ENCODE results near the gene CDH22. TPM values are rescaled to one million over a fixed set of nuclear protein-coding genes. Genes with fewer than 3 reads are reported as not detected.

Gene CDH22
- total and polyA plus RNA-seq, 2 donors: 0.04 to 0.21 TPM

GRCh38 chr20:46139266-46139889 lies 168.9 kb downstream of the CDH22 start:
- WGBS: 24% methylated on average over 8 of the region's 8 CpGs
- Histone ChIP-seq H3K36me3 (ENCODE audit: insufficient read depth) (no peaks in the 10 kb centered on the region), H3K27ac (ENCODE audit: low read depth) (no peak overlapping the region)

GRCh38 chr20:46137816-46138215 lies 170.5 kb downstream of the CDH22 start:
- H3K4me3 ChIP-seq (ENCODE audit: low read depth, low read length): no peak overlapping the region
- 79% methylated on average over 5 of the region's 5 CpGs for WGBS
- no peaks in the 10 kb centered on the region for H3K4me1 ChIP-seq (ENCODE audit: insufficient read depth)
- DNase-seq (ENCODE audit: extremely low spot score): no peak
- H3K27ac ChIP-seq (ENCODE audit: low read depth): no peak overlapping the region
- no peaks in the 10 kb centered on the region for H3K36me3 ChIP-seq (ENCODE audit: insufficient read depth)

More at GRCh38 chr20:46139266-46139889, 168.9 kb downstream of the CDH22 start:
- H3K4me1 ChIP-seq (ENCODE audit: insufficient read depth): no peaks in the 10 kb centered on the region
- peak; percentile 28 for DNase-seq (ENCODE audit: extremely low spot score)
- H3K4me3 ChIP-seq (ENCODE audit: low read depth, low read length): no peak overlapping the region

DNA sequence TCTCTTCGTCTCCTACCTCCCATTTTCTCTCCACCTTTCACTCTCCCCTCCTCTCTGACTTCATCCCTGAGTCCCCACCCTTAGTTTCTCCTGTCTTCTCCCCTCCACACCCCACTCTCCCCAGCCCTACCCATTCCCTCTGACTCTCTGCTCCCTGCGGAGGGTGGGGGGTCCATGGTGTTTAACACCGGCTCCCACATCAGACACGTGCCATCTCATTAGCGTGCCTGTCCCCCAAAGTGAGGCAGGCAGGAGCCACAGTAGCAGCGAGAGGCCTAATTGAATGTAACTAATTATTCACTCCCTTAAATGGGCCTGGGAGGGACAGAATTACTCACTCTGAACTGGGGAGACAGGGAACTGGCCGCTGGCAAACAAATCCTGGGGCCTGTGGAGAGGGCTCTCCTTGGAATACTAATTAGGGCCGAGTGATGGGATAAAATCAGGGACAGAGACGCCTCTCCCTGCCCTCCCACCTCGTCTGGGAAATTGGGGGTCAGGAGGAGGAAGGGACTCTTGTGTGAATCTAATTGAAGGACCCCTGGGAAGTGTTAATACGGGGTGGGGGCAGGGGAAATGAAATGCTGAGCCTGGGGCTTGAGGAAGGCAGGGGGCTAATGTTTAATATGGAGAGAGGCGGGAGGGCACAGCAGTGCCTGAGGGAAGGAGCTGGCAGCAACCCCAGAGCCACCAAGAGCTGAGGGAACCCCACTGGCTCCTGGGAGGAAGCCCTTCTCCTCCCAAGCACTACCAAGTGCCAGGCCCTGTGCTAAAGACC lies 172.3 kb downstream of the CDH22 start:
- Histone ChIP-seq H3K4me3 (ENCODE audit: low read depth, low read length) (no peak overlapping the region), H3K27ac (ENCODE audit: low read depth) (no peak overlapping the region), H3K36me3 (ENCODE audit: insufficient read depth) (no peaks in the 10 kb centered on the region), H3K4me1 (ENCODE audit: insufficient read depth) (no peaks in the 10 kb centered on the region)
- 22% methylated on average over 12 of the region's 12 CpGs for WGBS
- DNase-seq (ENCODE audit: extremely low spot score): no peak

GRCh38 chr20:46134716-46135115 lies 173.6 kb downstream of the CDH22 start:
- no peak overlapping the region for H3K27ac ChIP-seq (ENCODE audit: low read depth)
- WGBS: 76% methylated on average over 7 of the region's 7 CpGs
- DNase-seq (ENCODE audit: extremely low spot score): no peak
- no peak overlapping the region for H3K4me3 ChIP-seq (ENCODE audit: low read depth, low read length)
- H3K4me1 ChIP-seq (ENCODE audit: insufficient read depth): no peaks in the 10 kb centered on the region
- H3K36me3 ChIP-seq (ENCODE audit: insufficient read depth): no peaks in the 10 kb centered on the region

GRCh38 chr20:46133886-46134654 lies 174.2 kb downstream of the CDH22 start:
- Histone ChIP-seq H3K27ac (ENCODE audit: low read depth) (no peak overlapping the region), H3K36me3 (ENCODE audit: insufficient read depth) (no peaks in the 10 kb centered on the region), H3K4me1 (ENCODE audit: insufficient read depth) (no peaks in the 10 kb centered on the region), H3K4me3 (ENCODE audit: low read depth, low read length) (no peak overlapping the region)
- 75% methylated on average over 11 of the region's 11 CpGs for WGBS
- no peak for DNase-seq (ENCODE audit: extremely low spot score)

DNA sequence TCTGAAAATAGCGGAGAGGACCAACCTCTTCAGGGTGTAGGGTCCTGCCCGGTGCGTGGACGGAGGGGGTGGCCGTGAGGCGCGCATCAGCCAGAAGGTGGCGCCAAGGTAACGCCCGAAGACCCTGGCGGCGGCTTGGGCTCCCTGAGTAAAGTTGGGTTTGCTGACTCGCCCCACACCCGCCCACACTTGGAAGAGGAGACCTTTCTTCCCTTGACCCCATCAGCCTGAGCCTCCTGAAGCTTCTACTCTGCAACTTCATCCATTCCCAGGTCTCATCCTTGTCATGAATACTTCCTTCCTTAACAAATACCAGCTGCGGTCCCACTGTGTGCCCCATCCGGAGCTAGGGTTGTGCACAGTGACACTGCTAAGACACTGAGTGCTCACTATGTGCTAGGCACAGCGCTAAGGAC lies 175.6 kb downstream of the CDH22 start:
- whole genome bisulfite sequencing: 15% methylated on average over 17 of the region's 17 CpGs
- DNase-seq (ENCODE audit: extremely low spot score): no peak
- H3K27ac ChIP-seq (ENCODE audit: low read depth): no peak overlapping the region

DNA sequence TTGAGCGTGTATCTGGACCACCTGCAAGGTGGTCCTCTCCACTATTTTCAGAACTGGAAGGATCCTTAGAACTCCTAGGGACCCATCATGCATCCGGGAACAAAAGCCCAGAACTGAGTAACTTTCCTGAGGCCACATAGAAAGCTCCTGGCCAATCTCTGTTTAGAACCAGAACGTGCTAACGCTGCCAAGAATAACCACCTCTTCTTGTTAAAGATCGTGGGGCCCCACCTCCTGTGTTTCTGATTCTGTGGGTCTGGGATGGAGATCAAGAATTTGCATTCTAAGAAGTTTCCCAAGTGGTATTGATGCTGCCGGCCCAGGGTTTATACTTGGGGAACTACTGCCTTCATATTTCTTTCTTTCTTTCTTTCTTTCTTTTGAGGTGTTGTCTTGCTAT lies 176.9 kb downstream of the CDH22 start:
- WGBS: 33% methylated on average over 6 of the region's 6 CpGs
- H3K4me1 ChIP-seq (ENCODE audit: insufficient read depth): no peaks in the 10 kb centered on the region
- H3K27ac ChIP-seq (ENCODE audit: low read depth): no peak overlapping the region
- H3K36me3 ChIP-seq (ENCODE audit: insufficient read depth): no peaks in the 10 kb centered on the region
- DNase-seq (ENCODE audit: extremely low spot score): no peak
- H3K4me3 ChIP-seq (ENCODE audit: low read depth, low read length): no peak overlapping the region

More for the DNA sequence above, 175.6 kb downstream of the CDH22 start:
- Histone ChIP-seq H3K4me3 (ENCODE audit: low read depth, low read length) (no peak overlapping the region), H3K4me1 (ENCODE audit: insufficient read depth) (no peaks in the 10 kb centered on the region), H3K36me3 (ENCODE audit: insufficient read depth) (no peaks in the 10 kb centered on the region)

GRCh38 chr20:46130534-46130933 lies 177.8 kb downstream of the CDH22 start:
- H3K4me1 ChIP-seq (ENCODE audit: insufficient read depth): no peaks in the 10 kb centered on the region
- no peak for DNase-seq (ENCODE audit: extremely low spot score)
- 63% methylated on average over 4 of the region's 4 CpGs for WGBS
- no peak overlapping the region for H3K4me3 ChIP-seq (ENCODE audit: low read depth, low read length)
- no peaks in the 10 kb centered on the region for H3K36me3 ChIP-seq (ENCODE audit: insufficient read depth)
- H3K27ac ChIP-seq (ENCODE audit: low read depth): no peak overlapping the region

GRCh38 chr20:46129955-46130481 lies 178.3 kb downstream of the CDH22 start:
- DNase-seq (ENCODE audit: extremely low spot score): no peak
- Histone ChIP-seq H3K4me1 (ENCODE audit: insufficient read depth) (no peaks in the 10 kb centered on the region), H3K27ac (ENCODE audit: low read depth) (no peak overlapping the region), H3K36me3 (ENCODE audit: insufficient read depth) (no peaks in the 10 kb centered on the region), H3K4me3 (ENCODE audit: low read depth, low read length) (no peak overlapping the region)
- WGBS: 26% methylated on average over 5 of the region's 5 CpGs

DNA sequence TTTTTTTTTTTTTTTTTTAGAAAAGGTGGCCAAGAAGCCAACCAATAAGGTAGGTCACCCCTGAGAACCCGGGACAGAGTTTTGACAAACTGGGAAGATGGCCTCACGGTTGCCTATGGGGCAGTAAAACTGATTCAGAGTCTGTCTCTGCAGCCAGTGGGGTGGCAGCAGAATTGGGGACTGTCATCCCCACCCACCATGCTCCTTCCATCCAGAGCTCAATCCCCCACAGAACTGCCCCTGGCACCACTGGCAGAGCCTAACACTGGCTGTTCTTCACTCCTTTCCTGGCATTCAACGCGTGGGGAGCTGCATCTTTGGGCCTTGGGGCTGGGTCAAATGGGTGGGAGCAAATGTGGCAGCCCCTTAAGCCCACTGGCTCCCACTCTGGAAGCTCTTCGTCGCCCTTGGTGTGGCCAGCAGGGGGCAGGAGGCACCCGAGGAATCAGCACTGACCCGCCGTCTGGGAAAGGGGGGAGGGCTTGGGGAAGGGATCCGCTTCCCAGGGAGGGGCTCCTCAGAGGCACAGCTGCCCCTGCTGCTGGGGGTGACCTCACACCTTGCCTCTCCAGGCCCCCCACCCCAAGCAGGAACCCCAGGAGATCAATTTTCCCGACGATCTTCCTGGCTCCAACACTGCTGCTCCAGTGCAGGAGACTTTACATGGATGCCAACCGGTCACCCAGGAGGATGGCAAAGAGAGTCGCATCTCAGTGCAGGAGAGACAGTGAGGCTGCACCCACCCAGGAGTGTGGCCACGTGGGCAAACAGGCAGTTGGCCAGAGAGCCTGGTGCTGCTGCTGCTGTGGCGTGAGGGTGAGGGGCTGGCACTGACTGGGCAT lies 179.8 kb downstream of the CDH22 start:
- Histone ChIP-seq H3K4me3 (ENCODE audit: low read depth, low read length) (no peak overlapping the region), H3K36me3 (ENCODE audit: insufficient read depth) (no peaks in the 10 kb centered on the region), H3K27ac (ENCODE audit: low read depth) (no peak overlapping the region), H3K4me1 (ENCODE audit: insufficient read depth) (no peaks in the 10 kb centered on the region)
- WGBS: 37% methylated on average over 16 of the region's 16 CpGs
- DNase-seq (ENCODE audit: extremely low spot score): no peak

- Histone ChIP-seq H3K4me1 (ENCODE audit: insufficient read depth) (no peaks in the 10 kb centered on the region), H3K27ac (ENCODE audit: low read depth) (no peak overlapping the region), H3K4me3 (ENCODE audit: low read depth, low read length) (no peak overlapping the region), H3K36me3 (ENCODE audit: insufficient read depth) (no peaks in the 10 kb centered on the region)
- WGBS: 80% methylated on average over 11 of the region's 11 CpGs
- no peak for DNase-seq (ENCODE audit: extremely low spot score)
These were observed 180.8 kb downstream of the CDH22 start for GRCh38 chr20:46127396-46128010.

GRCh38 chr20:46126440-46127056 lies 181.8 kb downstream of the CDH22 start:
- Histone ChIP-seq H3K36me3 (ENCODE audit: insufficient read depth) (no peaks in the 10 kb centered on the region), H3K4me1 (ENCODE audit: insufficient read depth) (no peaks in the 10 kb centered on the region), H3K27ac (ENCODE audit: low read depth) (no peak overlapping the region), H3K4me3 (ENCODE audit: low read depth, low read length) (no peak overlapping the region)
- whole genome bisulfite sequencing: 77% methylated on average over 5 of the region's 5 CpGs
- DNase-seq (ENCODE audit: extremely low spot score): no peak
